NB4 (cell line): ENCODE measurements around the gene ENOX1.

Source experiments
- DNase-seq: peaks from one replicate; pipeline ENCODE4 v3.0.0; 2010; ENCODE audit warnings: low read depth
- H3K4me3 ChIP-seq: one replicate; pipeline ENCODE4 v1.5.1; 2011; ENCODE audit warnings: mild to moderate bottlenecking, low read depth, low read length, moderate library complexity
- CTCF ChIP-seq: IDR thresholded peaks from one replicate; pipeline ENCODE4 v1.5.1; 2012; ENCODE audit warnings: low read depth, low read length
- MAX ChIP-seq: IDR thresholded peaks from 2 replicates; pipeline ENCODE4 v1.6.1; 2011; ENCODE audit warnings: low read depth, low read length
- MYC ChIP-seq: IDR thresholded peaks from 2 replicates; pipeline ENCODE4 v1.6.1; 2011; ENCODE audit warnings: low read depth, low read length
- POLR2A ChIP-seq: IDR thresholded peaks from 2 replicates; pipeline ENCODE4 v1.6.1; 2011; ENCODE audit warnings: mild to moderate bottlenecking; ENCODE audit not compliant: insufficient read length; ENCODE audit errors: extremely low read depth

Gene ENOX1

GRCh38 chr13:43316946-43317353 lies 469.8 kb downstream of the ENOX1 start:
- no peak for TF ChIP-seq MAX
- TF ChIP-seq POLR2A = no peak
- no peak for TF ChIP-seq CTCF
- no peak for TF ChIP-seq MYC
- no peak for DNase-seq
- H3K4me3 ChIP-seq = no peak overlapping the region

- DNase-seq = no peak
- H3K4me3 ChIP-seq = no peak overlapping the region
- TF ChIP-seq POLR2A (no peak), MAX (no peak), MYC (no peak), CTCF (no peak)
Observed at GRCh38 chr13:43316281-43316680, 470.5 kb downstream of the ENOX1 start.

GRCh38 chr13:43315522-43315921 lies 471.2 kb downstream of the ENOX1 start:
- no peak for DNase-seq
- no peak for TF ChIP-seq MAX
- TF ChIP-seq CTCF = no peak
- no peak for TF ChIP-seq MYC
- no peak for TF ChIP-seq POLR2A
- no peak overlapping the region for H3K4me3 ChIP-seq

GRCh38 chr13:43309311-43309710 lies 477.5 kb downstream of the ENOX1 start:
- no peak overlapping the region for H3K4me3 ChIP-seq
- TF ChIP-seq MAX (no peak), CTCF (no peak), POLR2A (no peak), MYC (no peak)
- DNase-seq = no peak

GRCh38 chr13:43307921-43308433 lies 478.8 kb downstream of the ENOX1 start:
- no peak for TF ChIP-seq MAX
- TF ChIP-seq POLR2A = no peak
- TF ChIP-seq MYC = no peak
- TF ChIP-seq CTCF = no peak
- DNase-seq = peak; percentile 68
- no peak overlapping the region for H3K4me3 ChIP-seq
